Natural killer cell (primary cell): ENCODE data around the gene GALNTL6. TPM values are rescaled to one million over a fixed set of nuclear protein-coding genes. Genes with fewer than 3 reads are reported as not detected.

Source experiments
- ATAC-seq, 3 donors: fragments of 150-1000 bp in 2 of 3; fragments of 200-7000 bp in 1 of 3; cut with Tn5 transposase; 1 replicate in 1 of 3; 2 replicates in 2 of 3; pipeline ENCODE4 v1.10.0; 2021; ENCODE audit warnings: mild to moderate bottlenecking in 2 of 3, moderate library complexity in 2 of 3
- DNase-seq, 2 donors: peaks; one replicate each; pipeline versions ENCODE4 v3.0.0 to v3.0.0-alpha.2; 2013 to 2021; ENCODE audit warnings: mixed read lengths in 1 of 2
- H3K27ac ChIP-seq: one replicate; pipeline ENCODE4 v1.5.1; 2013; ENCODE audit warnings: mild to moderate bottlenecking, low read length
- H3K27me3 ChIP-seq: one replicate; pipeline ENCODE4 v1.6.1; 2013; ENCODE audit warnings: low read length; ENCODE audit not compliant: control insufficient read depth, insufficient read depth
- H3K36me3 ChIP-seq: one replicate; pipeline ENCODE4 v1.6.1; 2013; ENCODE audit warnings: low read length; ENCODE audit not compliant: control insufficient read depth, insufficient read depth
- H3K4me1 ChIP-seq: one replicate; pipeline ENCODE4 v1.6.1; 2013; ENCODE audit warnings: low read length; ENCODE audit not compliant: control insufficient read depth, insufficient read depth
- H3K4me3 ChIP-seq: one replicate; pipeline ENCODE4 v1.5.1; 2013; ENCODE audit warnings: low read length
- H3K9me3 ChIP-seq: one replicate; pipeline ENCODE4 v1.6.1; 2013; ENCODE audit warnings: low read length; ENCODE audit not compliant: control insufficient read depth, insufficient read depth
- H3K27ac Mint-ChIP-seq, 2 donors: one replicate each; pipeline ENCODE4 v1.8.0; 2022; ENCODE audit warnings: mild to moderate bottlenecking in 2 of 2, mixed read lengths in 2 of 2, moderate library complexity in 1 of 2
- H3K27me3 Mint-ChIP-seq, 2 donors: one replicate each; pipeline ENCODE4 v1.8.0; 2022; ENCODE audit warnings: low read depth in 2 of 2, mixed read lengths in 2 of 2
- H3K36me3 Mint-ChIP-seq: one replicate; pipeline ENCODE4 v1.8.0; 2022; ENCODE audit warnings: mixed read lengths
- H3K4me1 Mint-ChIP-seq, 2 donors: one replicate each; pipeline ENCODE4 v1.8.0; 2022; ENCODE audit warnings: mixed read lengths in 2 of 2
- H3K4me3 Mint-ChIP-seq: one replicate; pipeline ENCODE4 v1.8.0; 2022; ENCODE audit warnings: mild to moderate bottlenecking, moderate library complexity, mixed read lengths
- H3K9me3 Mint-ChIP-seq, 2 donors: one replicate each; pipeline ENCODE4 v1.8.0; 2022; ENCODE audit warnings: mixed read lengths in 2 of 2
- CTCF ChIP-seq: fragments of 200-600 bp; IDR thresholded peaks from one replicate; pipeline ENCODE4 v1.8.0; 2022; ENCODE audit warnings: antibody characterized with exemption
- WGBS: methylation state at CpG from one replicate; pipeline ENCODE4 v1.1.7; 2013; ENCODE audit warnings: missing lambda C conversion rate; ENCODE audit not compliant: insufficient coverage; 5-methylcytosine and 5-hydroxymethylcytosine counted together
- intact Hi-C: fragments of 100-400 bp; cut with micrococcal nuclease; formaldehyde crosslinking; loops from one replicate; pipeline ENCODE4 v1.14.2; 2022
- total RNA-seq, 4 donors: library from RNA; stranded (reverse); fragments of 120-200 nt in 1 of 4; gene quantifications; one replicate each; pipeline versions ENCODE4 v1.2.3 to v1.2.4, GENCODE V29; 2013 to 2022

Gene GALNTL6
- total RNA-seq, 3 donors from 2014 or later (not counting 1 experiment from before 2014, with no cell fraction given): not detected

- no peak for ATAC-seq
Measured at GRCh38 chr4:172992648-172993378, 1179.6 kb downstream of the GALNTL6 start.

GRCh38 chr4:172995161-172995560 is 1182.0 kb downstream of the GALNTL6 start:
- Histone ChIP-seq H3K4me3 (no peak overlapping the region), H3K9me3 (no peaks in the 10 kb centered on the region), H3K27me3 (no peaks in the 10 kb centered on the region), H3K36me3 (no peaks in the 10 kb centered on the region), H3K27ac (no peak overlapping the region), H3K4me1 (no peaks in the 10 kb centered on the region)
- no peak for TF ChIP-seq CTCF
- no peak for ATAC-seq
- no peaks in the 10 kb centered on the region for H3K27me3 Mint-ChIP-seq
- no peak overlapping the region for H3K27ac Mint-ChIP-seq
- H3K4me1 Mint-ChIP-seq: no peaks in the 10 kb centered on the region
- H3K4me3 Mint-ChIP-seq: no peak overlapping the region
- H3K9me3 Mint-ChIP-seq: no peaks in the 10 kb centered on the region
- no peaks in the 10 kb centered on the region for H3K36me3 Mint-ChIP-seq
- 85% methylated on average over 4 of the region's 4 CpGs for WGBS
- intact Hi-C loops: no loop called here
- no peak for DNase-seq

More at GRCh38 chr4:172992648-172993378, 1179.6 kb downstream of the GALNTL6 start:
- H3K27ac Mint-ChIP-seq: no peak overlapping the region
- WGBS: 77% methylated on average over 3 of the region's 5 CpGs
- Histone ChIP-seq H3K27me3 (no peaks in the 10 kb centered on the region), H3K9me3 (no peaks in the 10 kb centered on the region), H3K36me3 (no peaks in the 10 kb centered on the region), H3K4me3 (no peak overlapping the region), H3K27ac (no peak overlapping the region), H3K4me1 (no peaks in the 10 kb centered on the region)
- no peak for TF ChIP-seq CTCF
- peaks cover 0 to 3% of the 10 kb centered on the region in 2 donors for H3K9me3 Mint-ChIP-seq
- H3K4me1 Mint-ChIP-seq: no peaks in the 10 kb centered on the region
- no peaks in the 10 kb centered on the region for H3K27me3 Mint-ChIP-seq
- no peaks in the 10 kb centered on the region for H3K36me3 Mint-ChIP-seq
- no peak for DNase-seq
- no peak overlapping the region for H3K4me3 Mint-ChIP-seq
- intact Hi-C loops: no loop called here

- WGBS: 83% methylated on average over 1 of the region's 1 CpG
- Mint-ChIP-seq H3K27me3 (no peaks in the 10 kb centered on the region), H3K27ac (no peak overlapping the region), H3K4me3 (no peak overlapping the region), H3K9me3 (no peaks in the 10 kb centered on the region), H3K36me3 (no peaks in the 10 kb centered on the region), H3K4me1 (no peaks in the 10 kb centered on the region)
- H3K27me3 ChIP-seq: no peaks in the 10 kb centered on the region
- H3K36me3 ChIP-seq: no peaks in the 10 kb centered on the region
- TF ChIP-seq CTCF: no peak
- H3K27ac ChIP-seq: no peak overlapping the region
- no peak for ATAC-seq
- intact Hi-C loops: no loop called here
- no peaks in the 10 kb centered on the region for H3K9me3 ChIP-seq
- H3K4me3 ChIP-seq: no peak overlapping the region
- H3K4me1 ChIP-seq: no peaks in the 10 kb centered on the region
- no peak for DNase-seq
Measured at GRCh38 chr4:172995704-172996103, 1182.5 kb downstream of the GALNTL6 start.
